Psoas muscle (tissue), 8 donors: ENCODE data around the gene PIAS3. TPM values are rescaled to one million over a fixed set of nuclear protein-coding genes. Genes with fewer than 3 reads are reported as not detected.

ENCODE experiments used
- ATAC-seq, 4 donors: fragments of 200-7000 bp; cut with Tn5 transposase; one replicate each; pipeline ENCODE4 v1.9.1; 2020; ENCODE audit warnings: moderate library complexity in 3 of 4, mild to moderate bottlenecking in 2 of 4
- DNase-seq, 2 donors: peaks; one replicate each; pipeline ENCODE4 v3.0.0-alpha.2; 2020
- H3K27ac ChIP-seq: fragments of 200-600 bp; one replicate; pipeline ENCODE4 v1.8.0; 2022
- H3K27me3 ChIP-seq, 3 donors: fragments of 200-600 bp in 1 of 3; one replicate each; pipeline versions ENCODE4 v1.6.1 to v1.8.0; 2013 to 2022; ENCODE audit warnings: low read length in 2 of 3, mild to moderate bottlenecking in 2 of 3, moderate library complexity in 1 of 3; ENCODE audit not compliant: insufficient read depth in 3 of 3
- H3K36me3 ChIP-seq, 2 donors: fragments of 200-600 bp in 1 of 2; one replicate each; pipeline versions ENCODE4 v1.6.1 to v1.8.0; 2013 to 2022; ENCODE audit warnings: low read depth in 1 of 2, mild to moderate bottlenecking in 1 of 2, moderate library complexity in 1 of 2; ENCODE audit not compliant: insufficient read depth in 1 of 2
- H3K4me1 ChIP-seq: fragments of 200-600 bp; one replicate; pipeline ENCODE4 v1.8.0; 2022
- H3K4me3 ChIP-seq: fragments of 200-600 bp; one replicate; pipeline ENCODE4 v1.8.0; 2022; ENCODE audit warnings: mild to moderate bottlenecking
- H3K9me3 ChIP-seq: fragments of 200-600 bp; one replicate; pipeline ENCODE4 v1.8.0; 2022
- CTCF ChIP-seq: fragments of 200-600 bp; IDR thresholded peaks from one replicate; pipeline ENCODE4 v1.8.0; 2022; ENCODE audit warnings: antibody characterized with exemption
- WGBS, 3 donors: extraction: QIAGEN DNeasy Blood & Tissue Kit; methylation state at CpG; one replicate each; pipeline versions ENCODE4 v1.1.6 to v1.1.7; 2013; 5-methylcytosine and 5-hydroxymethylcytosine counted together
- intact Hi-C, 2 donors: fragments of 100-400 bp; cut with DNase I; formaldehyde crosslinking; loops; one replicate each; pipeline versions ENCODE4 v1.11.0 to v1.14.2; 2022
- polyA plus RNA-seq, 3 donors: library from polyadenylated mRNA; stranded (reverse); fragments of 200-250 nt; gene quantifications; one replicate each; pipeline ENCODE4 v1.2.3, GENCODE V29; 2013
- total RNA-seq, 4 donors: library from RNA; stranded (reverse); fragmentation: NEBNext Ultra II Directional in 2 of 4; extraction: Animal tissue kit (Norgen Biotek cat#: 25700) in 2 of 4; gene quantifications; one replicate each; pipeline versions ENCODE4 v1.2.1 to v1.2.4, GENCODE V29; 2021 to 2023
- donor health status: healthy with polysubstance abuse.
- donor health status: DM: no; HTN: no; CAD: no; lungs with moderate emphysema.
- donor health status: Bipolar disorder and iron deficiency.
- donor health status: healthy.
- donor health status: DM: yes; HTN: yes; CAD: no.
- donor health status: DM: no; HTN: no; CAD: no.
- donor health status: DM: no; HTN: no; CAD: no.
- donor health status: DM: yes; HTN: yes; CAD: no.

The PIAS3 gene
- total and polyA plus RNA-seq, 7 donors, result 9.7 to 26.2 (median 16.8) TPM

- ATAC-seq, result peak; percentile 5 to 32 (median 17)
- intact Hi-C loops, result loop anchor here in 1 of 2 donors (5.0 kb wide), 1 partner anchor 104 kb away; the partner anchor contains the start of genes ANKRD34A and POLR3GL
- 0 to 1% (median 1%) methylated on average over 25 to 35 of the region's 35 CpGs for WGBS, 3 donors
These were observed 512 bp downstream of the PIAS3 start for GRCh38 chr1:145858238-145858900.

GRCh38 chr1:145857170-145857569, 1.7 kb downstream of the PIAS3 start:
- H3K27ac ChIP-seq, result no peak overlapping the region
- no peaks in the 10 kb centered on the region for H3K9me3 ChIP-seq
- no peak for TF ChIP-seq CTCF
- H3K27me3 ChIP-seq, result no peaks in the 10 kb centered on the region
- H3K36me3 ChIP-seq, result peaks cover 5 to 50% of the 10 kb centered on the region in 2 donors
- WGBS, 3 donors, result 76 to 78% (median 77%) methylated on average over 3 to 4 of the region's 4 CpGs
- DNase-seq, result no peak
- peaks cover 5% of the 10 kb centered on the region for H3K4me1 ChIP-seq
- intact Hi-C loops, result loop anchor here in 1 of 2 donors (5.0 kb wide), 1 partner anchor 105 kb away; the partner anchor contains the start of genes ANKRD34A and POLR3GL
- no peak for ATAC-seq
- peak overlapping the region; percentile 81 for H3K4me3 ChIP-seq

More at GRCh38 chr1:145858238-145858900, 512 bp downstream of the PIAS3 start:
- Histone ChIP-seq H3K27me3 (no peaks in the 10 kb centered on the region), H3K27ac (peak overlapping the region; percentile 88), H3K9me3 (no peaks in the 10 kb centered on the region), H3K4me1 (peaks cover 5% of the 10 kb centered on the region), H3K36me3 (peaks cover 5 to 38% of the 10 kb centered on the region in 2 donors), H3K4me3 (peak overlapping the region; percentile 81)
- DNase-seq, result peak in 1 of 2 donors; percentile 67
- TF ChIP-seq CTCF, result no peak

- no peak overlapping the region for H3K4me3 ChIP-seq
- intact Hi-C loops, result loop anchor here in 1 of 2 donors (5.0 kb wide), 1 partner anchor 107 kb away; the partner anchor contains the start of genes ANKRD34A and POLR3GL
- no peak for TF ChIP-seq CTCF
- no peaks in the 10 kb centered on the region for H3K9me3 ChIP-seq
- DNase-seq (no peak), ATAC-seq (no peak)
- 82 to 87% (median 85%) methylated on average over 7 of the region's 7 CpGs for WGBS, 3 donors
- H3K27ac ChIP-seq, result no peak overlapping the region
- H3K36me3 ChIP-seq, result peaks cover 8 to 67% of the 10 kb centered on the region in 2 donors
- H3K4me1 ChIP-seq, result peaks cover 5% of the 10 kb centered on the region
- H3K27me3 ChIP-seq, result no peaks in the 10 kb centered on the region
These were observed 3.4 kb downstream of the PIAS3 start for GRCh38 chr1:145855426-145855948.

- H3K4me1 ChIP-seq, result peaks cover 10% of the 10 kb centered on the region
- no peak for TF ChIP-seq CTCF
- H3K4me3 ChIP-seq, result no peak overlapping the region
- peaks cover 7 to 69% of the 10 kb centered on the region in 2 donors for H3K36me3 ChIP-seq
- 75% methylated on average over 15 of the region's 15 CpGs for WGBS, 3 donors
- DNase-seq (no peak), ATAC-seq (no peak)
- no peak overlapping the region for H3K27ac ChIP-seq
- intact Hi-C loops, result loop anchor here (5.0 kb wide), 2 partner anchors 63 to 163 kb away; partner anchors contain the start of gene ITGA10 (in 1 of the 2)
- H3K9me3 ChIP-seq, result no peaks in the 10 kb centered on the region
- H3K27me3 ChIP-seq, result no peaks in the 10 kb centered on the region
These were observed 9.3 kb downstream of the PIAS3 start for GRCh38 chr1:145849356-145850160.
